Fibroblast of lung (primary cell): ENCODE results near the gene PPP2R3B. TPM values are rescaled to one million over a fixed set of nuclear protein-coding genes. Genes with fewer than 3 reads are reported as not detected.

Experiments
- DNase-seq, 2 donors: peaks; one replicate each; pipeline versions ENCODE4 v3.0.0 to v3.0.0-alpha.2; 2010; ENCODE audit warnings: low read depth in 2 of 2
- H2AFZ ChIP-seq: 2 replicates; pipeline ENCODE4 v1.5.1; 2012; ENCODE audit warnings: low read length, control low read depth, inconsistent platforms
- H3K27ac ChIP-seq: 2 replicates; pipeline ENCODE4 v1.5.1; 2011; ENCODE audit warnings: low read length, control low read depth; ENCODE audit not compliant: insufficient read depth
- H3K27me3 ChIP-seq: 2 replicates; pipeline ENCODE4 v1.5.1; 2011; ENCODE audit warnings: mild to moderate bottlenecking, low read length; ENCODE audit not compliant: control insufficient read depth, insufficient read depth
- H3K36me3 ChIP-seq: 2 replicates; pipeline ENCODE4 v1.5.1; 2011; ENCODE audit warnings: low read length; ENCODE audit not compliant: control insufficient read depth, insufficient read depth
- H3K4me1 ChIP-seq: 2 replicates; pipeline ENCODE4 v1.5.1; 2011; ENCODE audit warnings: low read length; ENCODE audit not compliant: control insufficient read depth, insufficient read depth; ENCODE audit errors: extremely low read depth
- H3K4me2 ChIP-seq: 2 replicates; pipeline ENCODE4 v1.5.1; 2011; ENCODE audit warnings: low read length, control low read depth; ENCODE audit not compliant: insufficient read depth; ENCODE audit errors: extremely low read depth
- H3K4me3 ChIP-seq, 4 experiments: fragments of 200-600 bp in 1 of 4; sonication (generic) in 1 of 4; replicated peaks in 1 of 4; 2 replicates each; pipeline ENCODE4 v1.5.1; 2011 to 2016; ENCODE audit warnings: low read length in 4 of 4, low read depth in 3 of 4, mild to moderate bottlenecking in 3 of 4, control low read depth in 2 of 4, inconsistent platforms in 1 of 4, mixed read lengths in 1 of 4; ENCODE audit not compliant: insufficient read depth in 1 of 4; ENCODE audit errors: control extremely low read depth in 1 of 4
- H3K79me2 ChIP-seq: 2 replicates; pipeline ENCODE4 v1.5.1; 2012; ENCODE audit warnings: mild to moderate bottlenecking, low read length, inconsistent platforms; ENCODE audit not compliant: control insufficient read depth, insufficient read depth
- H3K9ac ChIP-seq: 2 replicates; pipeline ENCODE4 v1.5.1; 2011; ENCODE audit warnings: mild to moderate bottlenecking, low read length, control low read depth; ENCODE audit not compliant: insufficient read depth
- H3K9me3 ChIP-seq: 2 replicates; pipeline ENCODE4 v1.5.1; 2012; ENCODE audit warnings: low read depth, low read length; ENCODE audit not compliant: control insufficient read depth, insufficient read depth
- H4K20me1 ChIP-seq: 2 replicates; pipeline ENCODE4 v1.5.1; 2011; ENCODE audit warnings: low read length; ENCODE audit not compliant: control insufficient read depth, insufficient read depth; ENCODE audit errors: extremely low read depth
- EZH2 ChIP-seq: IDR thresholded peaks from 2 replicates; pipeline ENCODE4 v1.5.1; 2012; ENCODE audit warnings: low read length, control low read depth, mild to moderate bottlenecking; ENCODE audit errors: missing control alignments
- polyA minus RNA-seq: library from RNA; depleted of rRNA, polyadenylated mRNA; stranded (reverse); fragments of >200 nt; gene quantifications from 2 replicates; pipeline ENCODE4 v1.2.3, GENCODE V29; 2011; ENCODE audit warnings: low replicate concordance
- polyA plus RNA-seq, 2 donors: library from polyadenylated mRNA; depleted of rRNA in 1 of 2; stranded (reverse) in 1 of 2; unstranded in 1 of 2; fragments of >200 nt; gene quantifications; 2 replicates each; pipeline ENCODE4 v1.2.1, GENCODE V29; 2011 to 2012; ENCODE audit warnings: missing spikeins in 1 of 2
- total RNA-seq: library from RNA; depleted of rRNA; stranded (reverse); fragments of >200 nt; gene quantifications from 2 replicates; pipeline ENCODE4 v1.2.1, GENCODE V29; 2014
- TF ChIP-seq, protein P1 (sequence below), 2 donors: IDR thresholded peaks in 1 of 2; conservative IDR thresholded peaks in 1 of 2; 1 replicate in 1 of 2; 2 replicates in 1 of 2; pipeline ENCODE4 v1.5.1; 2011 to 2012; ENCODE audit warnings: low read length in 2 of 2, control low read depth in 1 of 2, inconsistent platforms in 1 of 2, low read depth in 1 of 2, mild to moderate bottlenecking in 1 of 2

The PPP2R3B gene, protein sequence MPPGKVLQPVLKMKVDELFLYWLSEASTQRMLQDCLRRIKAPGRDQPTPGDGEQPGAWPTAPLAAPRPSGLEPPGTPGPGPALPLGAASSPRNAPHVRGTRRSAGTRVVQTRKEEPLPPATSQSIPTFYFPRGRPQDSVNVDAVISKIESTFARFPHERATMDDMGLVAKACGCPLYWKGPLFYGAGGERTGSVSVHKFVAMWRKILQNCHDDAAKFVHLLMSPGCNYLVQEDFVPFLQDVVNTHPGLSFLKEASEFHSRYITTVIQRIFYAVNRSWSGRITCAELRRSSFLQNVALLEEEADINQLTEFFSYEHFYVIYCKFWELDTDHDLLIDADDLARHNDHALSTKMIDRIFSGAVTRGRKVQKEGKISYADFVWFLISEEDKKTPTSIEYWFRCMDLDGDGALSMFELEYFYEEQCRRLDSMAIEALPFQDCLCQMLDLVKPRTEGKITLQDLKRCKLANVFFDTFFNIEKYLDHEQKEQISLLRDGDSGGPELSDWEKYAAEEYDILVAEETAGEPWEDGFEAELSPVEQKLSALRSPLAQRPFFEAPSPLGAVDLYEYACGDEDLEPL
- 14.4 and 14.7 TPM in 2 replicates for total RNA-seq
- 3.2 and 6.3 TPM in 2 replicates for polyA plus RNA-seq
- polyA plus RNA-seq (2012), result 4.3 and 9.2 TPM in 2 replicates
- polyA minus RNA-seq, result 20.1 and 24.1 TPM in 2 replicates

DNA sequence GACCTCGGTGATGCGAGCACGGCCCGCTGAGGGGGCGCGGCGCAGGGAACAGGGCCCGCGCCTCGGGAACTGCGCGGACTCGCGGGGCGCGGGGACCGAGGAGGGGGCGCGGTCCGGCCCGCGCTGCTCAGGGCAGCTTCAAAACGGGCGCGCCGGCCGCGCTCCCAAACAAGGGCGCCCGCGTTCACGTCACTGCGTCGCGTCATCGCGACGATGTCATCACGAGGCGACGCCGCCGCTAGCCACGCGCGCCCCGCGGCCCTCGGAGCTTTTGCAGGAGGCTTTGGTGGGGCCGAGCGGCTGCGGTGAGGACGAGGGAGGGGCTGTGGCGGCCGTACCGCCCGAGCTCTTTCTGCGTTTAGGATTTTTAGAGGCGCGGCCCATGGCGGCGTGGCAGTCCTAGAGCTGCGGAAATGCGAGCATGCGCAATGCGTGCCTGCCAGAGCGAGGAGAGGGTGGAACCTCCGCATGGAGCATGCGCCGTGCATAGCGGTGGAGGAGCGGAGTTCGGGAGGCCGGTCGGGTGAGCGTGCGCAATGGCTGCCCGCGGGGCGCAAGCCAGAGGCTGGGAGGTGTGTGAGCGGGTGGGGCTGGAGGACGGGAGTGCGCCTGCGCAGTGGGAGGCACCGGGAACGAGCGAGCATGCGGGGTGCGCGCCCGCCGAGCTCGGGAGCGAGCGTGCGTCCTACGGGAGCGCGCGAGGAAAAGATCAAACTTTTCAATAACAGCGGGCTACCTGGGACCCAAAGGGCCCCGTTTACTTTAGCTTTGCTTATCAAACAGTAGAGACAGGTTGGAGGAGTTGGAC lies at the start of gene PPP2R3B:
Gene PPP2R3B, minus strand, starts transcription at position 140 of the 808 bp plus-strand sequence. CDS start 216 bp downstream, outside the sequence.
- H3K36me3 ChIP-seq, result no peaks in the 10 kb centered on the region
- peak within 1 kb of the TSS; percentile 93 for H2AFZ ChIP-seq
- H3K9ac ChIP-seq, result peak within 1 kb of the TSS; percentile 100
- H3K79me2 ChIP-seq, result no peaks in the 10 kb centered on the region
- H3K4me2 ChIP-seq, result peak within 1 kb of the TSS; percentile 82
- no peaks in the 10 kb centered on the region for H3K4me1 ChIP-seq
- H3K9me3 ChIP-seq, result no peaks in the 10 kb centered on the region
- no peak for TF ChIP-seq EZH2
- TF ChIP-seq, protein P1, sequence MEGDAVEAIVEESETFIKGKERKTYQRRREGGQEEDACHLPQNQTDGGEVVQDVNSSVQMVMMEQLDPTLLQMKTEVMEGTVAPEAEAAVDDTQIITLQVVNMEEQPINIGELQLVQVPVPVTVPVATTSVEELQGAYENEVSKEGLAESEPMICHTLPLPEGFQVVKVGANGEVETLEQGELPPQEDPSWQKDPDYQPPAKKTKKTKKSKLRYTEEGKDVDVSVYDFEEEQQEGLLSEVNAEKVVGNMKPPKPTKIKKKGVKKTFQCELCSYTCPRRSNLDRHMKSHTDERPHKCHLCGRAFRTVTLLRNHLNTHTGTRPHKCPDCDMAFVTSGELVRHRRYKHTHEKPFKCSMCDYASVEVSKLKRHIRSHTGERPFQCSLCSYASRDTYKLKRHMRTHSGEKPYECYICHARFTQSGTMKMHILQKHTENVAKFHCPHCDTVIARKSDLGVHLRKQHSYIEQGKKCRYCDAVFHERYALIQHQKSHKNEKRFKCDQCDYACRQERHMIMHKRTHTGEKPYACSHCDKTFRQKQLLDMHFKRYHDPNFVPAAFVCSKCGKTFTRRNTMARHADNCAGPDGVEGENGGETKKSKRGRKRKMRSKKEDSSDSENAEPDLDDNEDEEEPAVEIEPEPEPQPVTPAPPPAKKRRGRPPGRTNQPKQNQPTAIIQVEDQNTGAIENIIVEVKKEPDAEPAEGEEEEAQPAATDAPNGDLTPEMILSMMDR (conservative IDR thresholded peaks at IDR 0.05 in 1 of 2, IDR thresholded peaks at IDR 0.05 in 1 of 2; ENCODE audit: low read depth in 1 of 2, low read length in 2 of 2), result no peak
- DNase-seq, result peak; percentile 95 to 98
- H4K20me1 ChIP-seq, result no peaks in the 10 kb centered on the region
- peak within 1 kb of the TSS; percentile 68 to 94 (median 89) for H3K4me3 ChIP-seq
- no peaks in the 10 kb centered on the region for H3K27me3 ChIP-seq
- peak within 1 kb of the TSS; percentile 100 for H3K27ac ChIP-seq

DNA sequence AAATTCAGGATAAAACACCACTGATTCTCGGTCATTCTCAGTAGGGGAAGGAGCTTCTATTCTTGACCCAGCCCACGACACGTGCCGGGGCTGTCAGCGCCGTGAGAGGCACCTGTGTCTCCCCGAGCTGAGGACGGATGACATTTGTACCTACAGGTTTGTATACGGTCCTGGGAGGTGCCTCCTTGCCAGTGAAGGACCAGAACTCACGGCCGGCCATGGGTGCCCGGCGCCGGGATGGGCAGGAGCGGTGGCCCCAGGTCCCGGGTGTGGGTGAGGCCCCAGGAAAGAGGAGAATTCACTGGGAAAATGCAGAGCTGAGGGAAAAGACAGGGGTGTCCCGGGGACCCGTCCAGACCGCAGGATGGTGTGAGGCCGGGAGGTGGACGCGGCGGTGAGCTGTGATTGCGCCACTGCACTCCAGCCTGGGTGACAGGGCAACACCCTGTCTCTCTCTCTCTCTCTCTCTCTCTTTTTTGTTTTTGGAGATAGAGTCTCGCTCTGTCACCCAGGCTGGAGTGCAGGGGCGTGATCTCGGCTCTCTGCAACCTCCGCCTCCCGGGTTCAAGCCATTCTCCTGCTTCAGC lies 48.9 kb upstream of the PPP2R3B start:
- TF ChIP-seq, protein P1 (conservative IDR thresholded peaks at IDR 0.05 in 1 of 2, IDR thresholded peaks at IDR 0.05 in 1 of 2; ENCODE audit: low read depth in 1 of 2, low read length in 2 of 2), result no peak
- no peak for TF ChIP-seq EZH2
- no peak for DNase-seq
- H2AFZ ChIP-seq, result no peak overlapping the region
- no peaks in the 10 kb centered on the region for H3K79me2 ChIP-seq
- no peaks in the 10 kb centered on the region for H3K9me3 ChIP-seq
- no peak overlapping the region for H3K9ac ChIP-seq
- H3K4me2 ChIP-seq, result no peak overlapping the region
- no peaks in the 10 kb centered on the region for H3K27me3 ChIP-seq
- H3K36me3 ChIP-seq, result no peaks in the 10 kb centered on the region
- no peak overlapping the region for H3K4me3 ChIP-seq
- no peaks in the 10 kb centered on the region for H3K4me1 ChIP-seq
- H3K27ac ChIP-seq, result no peak overlapping the region
- no peaks in the 10 kb centered on the region for H4K20me1 ChIP-seq
